HG03097 (cell line): Measurements from ENCODE around the gene AKR1B1.
"Not testable (repeated sequence)": the region's sequence is repeated elsewhere in the genome, so short reads cannot be mapped to it uniquely, and the experiment has no call there.

ENCODE experiments used
- ATAC-seq: cut with Tn5 transposase; IDR thresholded peaks from one replicate; pipeline ENCODE4 v1.9.1; 2021; ENCODE audit not compliant: unreplicated experiment, low FRiP score

AKR1B1 gene

DNA sequence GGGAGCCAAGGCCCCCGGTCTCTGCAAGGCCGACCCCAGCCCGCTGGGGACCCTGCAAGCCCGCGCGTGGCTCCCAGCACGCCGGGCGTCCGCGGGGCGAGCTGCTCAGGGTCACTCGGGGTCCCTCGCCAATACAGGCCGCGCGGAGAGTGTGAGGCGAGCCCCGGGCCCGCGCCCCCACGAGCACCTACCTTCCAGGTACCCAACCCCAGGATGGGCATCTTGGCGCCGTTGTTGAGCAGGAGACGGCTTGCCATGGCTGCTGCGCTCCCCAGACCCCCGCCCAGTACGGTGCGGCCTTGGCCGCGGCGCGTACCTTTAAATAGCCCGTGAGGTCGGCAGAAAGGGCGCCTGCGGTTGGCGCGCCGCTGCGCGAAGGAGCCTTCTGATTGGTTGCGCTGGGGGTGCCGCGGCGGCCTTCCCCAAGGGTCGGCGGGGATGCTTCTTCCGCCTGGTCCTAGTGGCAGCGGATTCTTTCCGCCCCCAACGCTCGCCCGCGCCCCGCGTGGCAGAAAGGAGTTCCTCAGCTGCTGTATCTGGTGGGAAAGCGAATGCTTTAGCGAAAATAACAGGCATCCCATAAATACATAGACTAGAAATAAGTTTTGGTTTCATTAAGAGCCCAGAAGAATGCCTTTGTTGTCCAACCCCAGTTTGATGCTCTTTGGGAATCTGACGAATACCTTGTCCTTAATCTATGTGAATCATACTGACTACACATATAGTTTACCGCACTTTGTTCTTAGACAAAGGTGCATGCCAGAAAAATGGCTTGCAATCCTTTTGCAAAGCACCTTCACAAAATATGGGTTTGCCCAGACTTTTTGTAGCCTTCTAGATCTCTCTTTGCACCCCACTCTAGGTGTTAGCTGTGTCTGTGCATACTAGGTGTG is at the start of gene AKR1B1:
TSS of gene AKR1B1 (minus strand) at position 295 of the 893 bp plus-strand sequence. CDS start at position 257, 38 bp downstream.
- ATAC-seq, result peak; percentile 95

DNA sequence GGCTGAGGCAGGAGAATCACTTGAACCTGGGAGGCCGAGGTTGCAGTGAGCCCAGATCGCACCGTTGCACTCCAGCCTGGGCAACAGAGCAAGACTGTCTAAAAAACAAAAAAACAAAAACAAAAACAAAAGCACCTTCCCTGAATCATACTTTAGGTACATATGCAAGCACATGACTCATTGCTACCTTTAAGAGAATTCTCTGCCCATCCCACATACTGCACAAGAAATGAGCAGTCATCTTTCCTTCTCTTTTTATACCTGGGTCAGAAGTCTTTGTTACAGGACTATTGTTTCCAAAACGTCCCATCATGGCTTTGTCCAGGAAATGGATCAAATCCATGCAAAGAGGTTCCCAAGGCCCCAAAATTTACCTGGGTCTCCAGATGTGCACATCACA is 47.0 kb upstream of the AKR1B1 start:
- ATAC-seq, result no peak

DNA sequence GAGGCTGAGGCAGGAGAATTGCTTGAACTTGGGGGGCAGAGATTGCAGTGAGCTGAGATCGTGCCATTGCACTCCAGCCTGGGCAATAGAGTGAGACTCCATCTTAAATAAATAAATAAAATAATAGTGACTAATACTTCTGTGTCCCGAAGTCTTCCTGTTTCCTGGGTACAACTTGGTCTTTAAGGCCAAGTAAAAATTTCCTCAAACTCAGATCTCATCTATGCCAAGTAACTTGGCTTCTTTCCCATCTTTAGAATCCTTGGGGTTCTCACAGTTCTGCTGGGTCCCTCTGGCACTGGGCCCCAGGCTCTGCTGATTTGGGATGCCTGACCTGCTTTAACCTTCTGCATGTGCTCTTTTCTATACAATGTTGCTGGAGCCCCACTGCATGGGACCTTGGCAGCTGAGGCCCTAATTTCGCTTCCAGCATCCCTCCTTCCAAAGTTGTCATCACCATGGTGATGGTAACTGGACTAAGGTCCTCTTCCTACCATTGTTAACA is 45.8 kb upstream of the AKR1B1 start:
- ATAC-seq, result no peak

DNA sequence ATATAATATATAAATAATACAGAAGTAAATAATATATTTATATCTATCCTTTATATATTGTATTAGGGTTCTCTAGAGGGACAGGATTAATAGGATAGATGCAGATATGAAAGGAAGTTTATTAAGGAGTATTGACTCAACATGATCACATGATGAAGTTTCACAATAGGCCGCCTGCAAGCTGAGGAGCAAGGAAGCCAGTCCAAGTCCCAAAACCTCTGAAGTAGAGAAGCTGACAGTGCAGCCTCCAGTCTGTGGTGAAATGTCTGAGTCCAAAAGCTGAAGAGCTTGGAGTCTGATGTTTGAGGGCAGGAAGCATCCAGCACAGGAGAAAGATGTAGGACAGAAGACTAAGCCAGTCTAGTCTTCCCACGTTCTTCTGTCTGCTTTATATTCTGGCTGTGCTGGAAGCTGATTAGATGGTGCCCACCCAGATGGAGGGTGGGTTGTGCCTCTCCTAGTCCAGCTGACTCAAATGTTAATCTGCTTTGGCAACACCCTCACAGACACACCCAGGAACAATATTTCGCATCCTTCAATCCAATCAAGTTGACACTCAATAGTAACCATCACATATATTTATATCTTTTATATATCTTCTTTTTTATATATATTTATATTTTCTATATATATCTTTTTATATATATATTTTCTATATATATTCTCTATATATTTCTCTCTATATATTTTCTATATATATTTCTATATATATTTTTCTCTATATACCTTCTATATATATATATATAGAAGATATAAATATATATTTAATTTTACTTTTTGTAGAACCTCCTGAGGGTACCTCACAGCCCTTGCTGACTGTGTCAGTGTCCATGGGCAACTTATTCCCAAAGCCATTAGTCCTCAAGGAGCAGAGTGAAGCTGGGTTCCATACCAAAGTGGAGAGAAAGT is 43.8 kb upstream of the AKR1B1 start:
- no peak for ATAC-seq

DNA sequence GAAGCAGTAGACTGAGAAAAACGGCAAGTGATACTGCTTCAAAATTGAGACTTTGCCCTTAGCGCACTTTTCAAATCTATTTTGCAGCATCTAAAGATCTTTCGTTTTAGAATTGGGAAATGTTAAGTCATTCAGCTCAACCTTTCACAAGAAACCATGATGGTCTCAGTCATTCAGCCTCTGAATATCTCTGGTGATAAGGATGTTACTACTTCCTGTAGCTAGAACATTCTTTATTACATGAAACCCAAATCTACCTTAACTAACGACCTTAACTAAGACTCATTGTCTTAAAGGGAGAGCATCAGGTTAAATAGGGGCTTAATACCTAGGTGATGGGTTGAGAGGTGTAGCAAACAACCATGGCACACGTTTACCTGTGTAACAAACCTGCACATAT is 42.1 kb upstream of the AKR1B1 start:
- ATAC-seq, result no peak

DNA sequence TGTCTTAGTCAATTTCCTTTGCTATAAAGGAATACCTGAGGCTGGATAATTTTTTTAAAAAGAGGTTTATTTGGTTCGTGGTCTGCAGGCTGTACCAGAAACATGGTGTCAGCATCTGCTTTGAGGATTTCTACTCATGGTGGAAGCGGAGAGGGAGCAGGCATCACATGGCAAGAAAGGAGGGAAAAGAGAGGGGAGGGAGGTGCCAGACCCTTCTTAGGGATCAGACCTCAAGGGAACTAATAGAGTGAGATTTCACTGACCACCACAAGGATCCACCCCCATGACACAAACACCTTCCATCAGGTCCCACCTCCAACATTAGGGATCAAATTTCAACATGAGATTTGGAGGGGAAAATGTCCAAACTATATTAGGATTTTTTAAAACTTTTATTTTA is 41.5 kb upstream of the AKR1B1 start:
- ATAC-seq, result no peak

DNA sequence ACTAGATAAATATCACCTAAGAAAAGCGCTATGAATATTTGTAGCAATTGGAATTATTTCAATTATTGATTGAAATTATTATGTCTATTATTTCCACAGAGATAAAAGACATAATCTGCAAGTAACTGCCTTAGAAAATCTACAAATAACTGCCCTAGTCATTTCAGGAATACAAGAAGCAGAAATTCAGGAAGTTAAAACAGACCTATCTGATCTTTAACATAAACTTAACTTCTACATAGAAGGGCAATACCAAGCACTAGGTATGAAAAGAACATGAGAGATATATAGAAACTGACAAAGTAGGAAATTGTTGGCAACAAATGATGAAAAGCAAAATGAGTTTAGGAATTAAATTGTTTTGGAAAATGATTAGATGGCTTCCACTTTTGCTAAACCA is 36.6 kb upstream of the AKR1B1 start:
- no peak for ATAC-seq

DNA sequence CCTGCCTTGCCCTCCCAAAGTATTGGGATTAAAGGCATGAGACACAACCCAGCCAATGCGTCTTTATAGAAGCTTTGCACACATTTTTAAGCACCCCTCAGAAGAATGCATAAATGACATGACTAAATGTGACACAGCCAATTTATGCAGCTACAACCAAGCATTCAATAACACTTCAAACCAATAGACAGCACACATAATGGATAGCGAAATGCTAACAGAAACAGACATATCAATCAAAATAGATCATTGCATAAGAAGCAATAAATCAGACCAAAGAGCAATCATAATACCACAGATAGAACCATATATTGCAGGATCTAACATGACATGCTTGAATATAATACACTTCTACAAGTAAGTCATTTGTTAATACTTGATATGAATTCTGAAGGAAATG is 34.2 kb upstream of the AKR1B1 start:
- no peak for ATAC-seq

DNA sequence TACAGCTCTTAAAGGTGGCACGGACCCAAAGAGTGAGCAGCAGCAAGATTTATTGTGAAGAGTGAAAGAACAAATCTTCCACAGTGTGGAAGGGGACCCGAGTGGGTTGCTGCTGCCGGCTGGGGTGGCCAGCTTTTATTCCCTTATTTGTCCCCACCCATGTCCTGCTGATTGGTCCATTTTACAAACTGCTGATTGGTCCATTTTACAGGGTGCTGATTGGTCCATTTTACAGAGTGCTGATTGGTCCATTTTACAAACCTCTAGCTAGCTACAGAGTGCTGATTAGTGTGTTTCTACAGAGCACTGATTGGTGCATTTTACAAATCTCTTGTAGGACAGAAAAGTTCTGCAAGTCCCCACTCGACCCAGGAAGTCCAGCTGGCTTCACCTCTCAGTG is 28.8 kb upstream of the AKR1B1 start:
- not testable (repeated sequence) for ATAC-seq

DNA sequence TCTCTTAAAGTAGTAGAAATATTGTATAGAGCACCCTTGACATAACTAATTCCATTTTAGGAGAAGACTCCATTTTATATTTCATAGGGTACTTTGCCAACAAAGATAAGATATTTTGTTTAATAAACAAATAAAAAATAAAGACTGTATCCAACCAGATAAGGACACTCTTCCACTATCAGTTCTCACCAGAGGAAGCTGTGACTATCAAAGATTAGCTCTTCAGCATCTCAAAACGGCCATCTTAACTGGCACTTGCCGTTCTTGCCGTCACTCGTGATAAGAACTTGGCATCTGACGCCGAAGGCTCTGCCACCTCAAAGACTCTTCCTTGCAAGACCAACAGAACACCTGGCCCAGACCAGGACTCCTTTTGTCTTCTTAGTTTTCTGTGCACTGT is 26.3 kb upstream of the AKR1B1 start:
- ATAC-seq, result no peak

DNA sequence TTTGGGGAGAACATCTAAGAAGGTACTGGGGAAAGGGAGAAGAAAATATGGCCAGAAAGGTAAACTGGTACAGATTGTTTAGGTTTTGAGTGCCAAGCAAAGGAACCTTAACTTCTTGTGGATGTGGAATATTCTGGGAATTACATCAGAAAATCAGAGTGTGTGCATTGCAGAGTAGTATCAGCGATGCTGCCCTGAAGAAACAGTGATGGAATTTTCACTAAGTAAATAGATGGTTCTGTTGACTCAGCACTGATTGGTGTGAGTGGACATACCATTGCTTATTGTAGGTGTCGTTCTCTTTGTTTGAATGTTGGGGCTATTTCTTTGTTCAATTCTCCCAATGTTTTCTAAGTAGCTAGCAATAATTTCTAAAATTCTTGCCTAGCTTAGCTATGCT is 24.4 kb upstream of the AKR1B1 start:
- no peak for ATAC-seq

DNA sequence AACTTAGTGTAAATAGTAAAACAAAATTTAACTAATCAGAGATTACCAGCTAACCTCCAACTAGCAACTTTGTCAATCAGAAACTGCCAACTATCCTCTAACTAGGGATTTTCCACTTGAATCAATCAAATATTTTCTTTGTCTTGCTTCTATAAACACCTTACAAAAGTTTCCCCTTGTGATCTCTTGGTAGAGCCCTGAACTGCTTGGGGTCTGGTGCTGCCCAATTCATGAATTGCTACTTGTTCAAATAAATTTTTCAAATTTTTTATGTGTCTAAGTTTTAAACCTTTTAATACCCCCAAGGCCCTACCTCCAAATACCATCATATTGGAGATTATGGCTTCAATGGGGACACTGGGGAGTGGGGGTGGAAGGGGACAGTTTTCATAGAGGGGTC is 24.0 kb upstream of the AKR1B1 start:
- ATAC-seq, result no peak

DNA sequence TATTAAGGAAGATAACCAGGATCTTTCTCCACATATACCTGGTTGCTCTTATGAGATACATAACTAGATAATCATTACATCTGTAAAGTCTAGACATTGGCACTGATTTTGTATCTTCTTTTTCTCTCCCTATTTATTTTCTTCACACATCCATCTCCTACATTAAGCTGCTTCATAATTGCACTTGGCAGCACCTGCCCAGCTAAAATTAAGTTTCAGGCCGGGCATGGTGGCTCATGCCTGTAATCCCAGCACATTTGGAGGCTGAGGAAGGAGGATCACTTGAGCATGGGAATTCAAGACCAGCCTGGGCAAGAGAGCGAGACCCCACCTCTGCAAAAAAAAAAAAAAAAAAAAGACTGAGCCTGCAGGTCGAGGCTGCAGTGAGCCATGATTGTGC is 22.3 kb upstream of the AKR1B1 start:
- no peak for ATAC-seq

DNA sequence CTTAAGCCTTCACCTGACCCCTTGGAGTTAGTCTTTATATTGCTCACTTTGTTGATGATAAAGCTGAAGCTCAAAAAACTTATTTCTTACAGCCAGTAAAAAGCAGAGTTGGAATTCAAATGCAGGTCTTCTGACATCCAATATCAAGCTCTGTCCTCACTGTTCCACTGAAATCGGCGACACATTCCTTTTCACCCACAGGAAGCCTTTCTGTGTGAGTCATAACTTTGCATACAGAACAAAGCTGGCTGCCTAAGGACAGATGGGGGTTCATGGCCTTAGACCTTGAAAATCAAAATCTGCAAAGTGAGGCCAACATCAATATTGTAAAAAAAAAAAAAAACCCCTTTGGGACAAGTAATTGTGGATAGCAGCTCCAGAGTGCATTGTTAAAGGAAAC is 21.8 kb upstream of the AKR1B1 start:
- no peak for ATAC-seq

DNA sequence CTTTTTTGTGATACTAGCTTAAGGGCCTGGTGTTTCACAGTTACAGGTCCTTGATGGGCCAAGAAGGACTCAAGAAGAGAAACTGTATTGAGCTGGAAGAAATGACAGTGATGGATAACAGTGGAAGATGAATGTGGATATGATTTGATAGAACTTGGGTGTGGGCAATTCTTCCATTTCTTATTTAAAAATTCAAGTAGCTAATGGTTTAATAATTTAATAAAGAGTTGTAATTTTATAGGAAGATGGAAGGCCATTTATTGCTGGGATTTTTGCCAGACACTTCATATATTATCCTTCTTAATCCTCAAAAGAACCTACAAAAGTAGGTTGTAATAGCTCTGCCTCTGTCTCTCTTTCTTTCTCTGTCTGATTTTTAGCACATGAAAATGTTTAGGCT is 21.3 kb upstream of the AKR1B1 start:
- ATAC-seq, result no peak

DNA sequence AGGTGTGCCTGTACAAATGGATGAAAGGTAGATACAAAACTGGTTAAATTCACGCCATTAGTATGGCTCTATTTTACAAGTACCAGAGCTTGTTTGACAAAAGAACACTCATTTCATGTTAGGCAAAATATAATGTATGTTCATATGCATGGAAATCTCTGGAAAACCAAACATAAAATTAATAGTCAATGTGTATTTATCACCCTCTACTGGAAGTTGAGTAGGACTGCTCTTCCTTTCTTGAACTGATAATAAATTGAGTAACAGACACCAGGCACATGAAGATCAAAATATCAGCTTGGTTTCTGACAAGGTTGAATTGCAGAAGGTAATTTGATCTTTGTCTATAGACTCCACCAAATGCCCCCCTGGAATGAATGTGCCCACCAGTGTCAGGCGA is 19.8 kb upstream of the AKR1B1 start:
- ATAC-seq, result no peak

DNA sequence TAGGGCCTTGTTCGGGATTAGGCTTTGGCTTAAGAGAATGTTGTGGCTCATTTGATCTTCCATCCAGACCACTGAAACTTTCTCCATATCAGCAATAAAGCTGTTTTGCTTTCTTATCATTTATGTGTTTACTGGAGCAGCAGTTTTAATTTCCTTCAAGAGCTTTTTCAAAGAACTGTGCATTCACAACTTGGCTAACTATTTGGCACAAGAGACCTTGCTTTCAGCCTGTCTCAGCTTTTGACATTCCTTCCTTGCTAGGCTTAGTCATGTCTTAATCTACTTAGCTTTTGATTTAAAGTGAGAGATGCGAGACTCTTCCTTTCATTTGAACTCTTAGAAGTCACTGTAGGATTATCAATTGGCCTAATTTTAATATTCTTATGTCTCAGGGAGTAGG is 19.1 kb upstream of the AKR1B1 start:
- ATAC-seq, result no peak

DNA sequence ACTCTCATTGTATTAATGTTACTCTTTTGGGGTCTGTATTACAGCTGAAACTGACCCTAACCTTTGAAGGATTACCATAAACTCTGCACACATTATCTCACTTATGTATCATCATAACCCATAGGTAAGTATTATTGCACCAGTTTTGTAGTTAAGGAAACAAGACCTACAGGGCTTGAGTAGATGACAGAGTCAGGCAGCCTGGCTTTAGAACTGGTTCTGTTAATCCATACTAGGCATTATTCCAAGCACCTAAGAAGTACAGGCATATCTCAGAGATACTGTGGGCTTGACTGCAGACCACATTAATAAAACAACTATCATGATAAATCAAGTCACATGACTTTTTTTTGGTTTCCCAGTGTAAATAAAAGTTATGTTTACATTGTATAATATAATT is 17.1 kb upstream of the AKR1B1 start:
- no peak for ATAC-seq

DNA sequence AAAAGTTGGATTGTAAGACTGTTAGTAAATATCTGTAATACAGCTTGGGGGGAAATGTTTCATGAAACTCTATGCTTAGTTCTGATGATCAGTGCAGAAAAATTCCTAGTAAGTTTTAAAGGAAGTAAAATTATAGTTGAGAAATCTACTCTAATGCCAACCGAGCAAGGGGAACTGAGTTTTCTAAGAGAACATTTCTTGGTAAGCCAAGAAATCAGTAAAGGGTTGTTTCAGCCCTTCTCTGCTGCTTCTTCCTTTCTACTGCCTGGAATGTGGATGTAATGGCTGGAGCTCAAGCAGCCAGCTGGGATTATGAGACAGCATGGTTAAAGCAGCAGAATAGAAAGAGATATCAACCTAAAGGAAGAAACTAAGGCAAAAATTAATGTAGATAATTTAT is 15.9 kb upstream of the AKR1B1 start:
- ATAC-seq, result no peak

DNA sequence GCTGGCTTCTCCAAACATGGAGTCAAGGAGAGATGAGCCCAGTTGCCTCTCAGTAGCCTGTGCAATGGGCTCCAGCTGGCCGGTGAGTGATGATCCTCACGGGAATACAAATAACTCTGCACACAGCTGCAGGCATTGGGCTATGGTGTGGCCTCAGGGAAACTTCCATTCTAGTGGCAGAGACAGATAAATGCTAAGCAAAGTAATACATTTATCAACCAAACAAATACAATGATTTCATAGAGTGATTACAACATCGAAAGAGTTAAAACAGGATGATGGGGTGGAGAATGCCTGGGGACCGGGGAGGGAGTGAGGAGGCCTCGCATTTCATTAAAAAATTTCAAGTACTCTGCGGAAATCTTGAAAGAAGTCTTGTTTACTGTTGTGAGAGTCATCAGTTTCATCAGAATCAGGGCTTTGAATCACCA is 15.0 kb upstream of the AKR1B1 start:
- no peak for ATAC-seq

DNA sequence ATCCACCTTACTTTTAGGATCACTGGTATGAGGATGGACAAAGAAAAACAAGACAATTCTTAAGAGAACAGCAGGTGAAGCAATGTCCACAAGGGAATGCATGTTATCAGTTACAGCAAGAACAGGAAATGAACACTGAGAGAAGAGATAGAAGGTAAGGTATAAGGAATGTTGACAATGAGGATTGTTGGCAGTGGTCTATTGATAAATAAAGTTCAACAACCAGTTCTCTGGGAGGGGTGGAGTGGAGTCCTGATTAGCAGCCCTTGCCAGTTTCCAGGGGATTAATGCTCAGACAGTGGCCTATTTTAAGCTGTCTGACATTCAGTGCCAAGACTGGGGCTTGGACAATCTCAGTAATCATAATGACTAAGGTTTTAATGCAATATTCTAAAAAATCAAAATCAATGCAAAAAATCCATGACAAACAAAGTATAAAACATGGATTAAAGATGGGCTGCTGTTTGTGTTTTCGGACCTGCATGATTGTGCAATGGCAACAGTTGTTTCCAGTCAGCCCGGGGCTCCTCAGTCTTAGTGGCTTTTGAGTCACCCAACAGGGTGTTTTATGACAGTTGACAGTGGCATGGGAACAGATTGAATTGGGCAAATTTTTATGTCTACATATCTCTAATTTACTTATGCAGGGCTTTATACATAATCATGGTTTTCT is 13.8 kb upstream of the AKR1B1 start:
- ATAC-seq, result no peak
